Measurements from ENCODE around the gene SS18L1.

DNA sequence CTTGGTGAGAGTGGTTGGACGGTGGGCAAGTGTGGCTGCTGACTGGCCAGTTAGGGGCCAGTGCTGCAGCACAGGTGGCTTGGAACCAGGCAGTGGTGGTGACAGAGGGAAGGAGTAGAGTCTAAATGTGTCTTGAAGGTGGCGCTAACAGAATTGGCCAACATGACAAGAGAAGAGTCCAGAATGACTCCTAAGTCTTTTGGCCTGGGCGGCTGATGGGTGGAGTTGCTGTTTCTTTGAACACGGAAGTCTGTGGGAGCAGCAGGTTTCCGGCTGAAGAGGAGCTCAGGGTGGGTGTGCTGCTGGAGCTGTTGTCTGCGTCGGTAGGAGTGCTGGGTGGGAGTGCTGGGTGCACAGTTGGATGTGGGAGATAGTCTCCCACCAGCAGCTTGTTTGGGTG is 11.1 kb upstream of the SS18L1 start:
- TF ChIP-seq, protein P1, sequence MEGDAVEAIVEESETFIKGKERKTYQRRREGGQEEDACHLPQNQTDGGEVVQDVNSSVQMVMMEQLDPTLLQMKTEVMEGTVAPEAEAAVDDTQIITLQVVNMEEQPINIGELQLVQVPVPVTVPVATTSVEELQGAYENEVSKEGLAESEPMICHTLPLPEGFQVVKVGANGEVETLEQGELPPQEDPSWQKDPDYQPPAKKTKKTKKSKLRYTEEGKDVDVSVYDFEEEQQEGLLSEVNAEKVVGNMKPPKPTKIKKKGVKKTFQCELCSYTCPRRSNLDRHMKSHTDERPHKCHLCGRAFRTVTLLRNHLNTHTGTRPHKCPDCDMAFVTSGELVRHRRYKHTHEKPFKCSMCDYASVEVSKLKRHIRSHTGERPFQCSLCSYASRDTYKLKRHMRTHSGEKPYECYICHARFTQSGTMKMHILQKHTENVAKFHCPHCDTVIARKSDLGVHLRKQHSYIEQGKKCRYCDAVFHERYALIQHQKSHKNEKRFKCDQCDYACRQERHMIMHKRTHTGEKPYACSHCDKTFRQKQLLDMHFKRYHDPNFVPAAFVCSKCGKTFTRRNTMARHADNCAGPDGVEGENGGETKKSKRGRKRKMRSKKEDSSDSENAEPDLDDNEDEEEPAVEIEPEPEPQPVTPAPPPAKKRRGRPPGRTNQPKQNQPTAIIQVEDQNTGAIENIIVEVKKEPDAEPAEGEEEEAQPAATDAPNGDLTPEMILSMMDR (IDR thresholded peaks at IDR 0.05; ENCODE audit: poor library complexity) = no peak
- no peak for TF ChIP-seq EZH2 (IDR thresholded peaks at IDR 0.05; ENCODE audit: borderline replicate concordance)
